GM12878 (cell line): Measurements from ENCODE around the gene VPS33B. TPM values are rescaled to one million over a fixed set of nuclear protein-coding genes. Genes with fewer than 3 reads are reported as not detected.

Source experiments
- CEBPZ ChIP-seq: fragments of 150-350 bp; IDR thresholded peaks from 2 replicates; pipeline ENCODE4 v1.6.1; 2016; ENCODE audit warnings: low read depth, low read length
- CHD4 ChIP-seq: fragments of 200-600 bp; sonication (generic); IDR thresholded peaks from 2 replicates; pipeline ENCODE4 v1.6.1; 2016; ENCODE audit warnings: mild to moderate bottlenecking
- E2F4 ChIP-seq: IDR thresholded peaks from 2 replicates; pipeline ENCODE4 v1.6.1; 2012; ENCODE audit warnings: low read depth, low read length, improper control_type of control experiment
- FOXM1 ChIP-seq: IDR thresholded peaks from 2 replicates; pipeline ENCODE4 v1.6.1; 2012; ENCODE audit warnings: low read depth, mild to moderate bottlenecking, inconsistent platforms, low read length, moderate library complexity
- GATAD2B ChIP-seq: fragments of 450-650 bp; conservative IDR thresholded peaks from 2 replicates; pipeline ENCODE4 v1.6.1; 2017; ENCODE audit warnings: low read depth, mild to moderate bottlenecking, moderate library complexity
- IKZF1 ChIP-seq: fragments of 450-650 bp; conservative IDR thresholded peaks from 2 replicates; pipeline ENCODE4 v1.6.1; 2017; ENCODE audit warnings: antibody characterized with exemption, mild to moderate bottlenecking
- IRF3 ChIP-seq: fragments of 450-650 bp; IDR thresholded peaks from 2 replicates; pipeline ENCODE4 v1.6.1; 2014; ENCODE audit warnings: mild to moderate bottlenecking
- JUNB ChIP-seq: IDR thresholded peaks from 2 replicates; pipeline ENCODE4 v1.6.1; 2016; ENCODE audit warnings: antibody characterized with exemption, mild to moderate bottlenecking
- MEF2B ChIP-seq: fragments of 450-650 bp; IDR thresholded peaks from 2 replicates; pipeline ENCODE4 v1.6.1; 2018; ENCODE audit warnings: mild to moderate bottlenecking, moderate library complexity; ENCODE audit not compliant: partially characterized antibody, poor library complexity, severe bottlenecking
- MTA3 ChIP-seq: IDR thresholded peaks from 2 replicates; pipeline ENCODE4 v1.6.1; 2012; ENCODE audit warnings: low read length, inconsistent platforms, borderline replicate concordance
- NKRF ChIP-seq: fragments of 450-650 bp; conservative IDR thresholded peaks from 2 replicates; pipeline ENCODE4 v1.6.1; 2017; ENCODE audit warnings: mild to moderate bottlenecking, moderate library complexity
- NRF1 ChIP-seq: conservative IDR thresholded peaks from 2 replicates; pipeline ENCODE4 v1.6.1; 2011; ENCODE audit warnings: mild to moderate bottlenecking, low read depth, low read length, improper control_type of control experiment
- REST ChIP-seq: IDR thresholded peaks from 2 replicates; pipeline ENCODE4 v1.6.1; 2012; ENCODE audit warnings: mild to moderate bottlenecking, low read depth, low read length
- ZBTB33 ChIP-seq: fragments of 450-650 bp; IDR thresholded peaks from 2 replicates; pipeline ENCODE4 v1.6.1; 2017; ENCODE audit warnings: mild to moderate bottlenecking
- polyA plus RNA-seq, 11 experiments: library from polyadenylated mRNA; depleted of rRNA in 4 of 11; unstranded in 6 of 11; stranded (reverse) in 5 of 11; fragments of >200 nt; fragmentation: Nextera tagmentation in 4 of 11; fragmentation: Illumina TruSeq in 1 of 11; extraction: Ambion mirVana in 4 of 11; extraction: Trizol in 1 of 11; gene quantifications; 1 replicate in 1 of 11; 2 replicates in 10 of 11; pipeline versions ENCODE4 v1.2.1 to v1.2.3, GENCODE V29; 2011 to 2016; ENCODE audit warnings: inconsistent platforms in 2 of 11, missing spikeins in 2 of 11, low read depth in 1 of 11
- total RNA-seq, 4 experiments: library from RNA; depleted of rRNA in 3 of 4; stranded (reverse); fragments of >200 nt in 3 of 4; fragmentation: Illumina TruSeq in 1 of 4; extraction: Trizol in 1 of 4; gene quantifications; 2 replicates each; pipeline versions ENCODE4 v1.2.1 to v1.2.3, GENCODE V29; 2013 to 2021

Gene VPS33B
- total and polyA plus RNA-seq, 10 of the 15 experiments (the other 5 are each of a cell fraction or from before 2014, with no cell fraction given), result 11.4 to 21.5 (median 15.2) TPM

- peak; percentile 52; the same call in 1 of the 2 replicates for TF ChIP-seq IRF3
- 0 out of 2 replicates have a peak, but pooled peaks have one; percentile 94 for TF ChIP-seq GATAD2B
- no peak for TF ChIP-seq CHD4
- no peak for TF ChIP-seq JUNB
- no peak for TF ChIP-seq CEBPZ
- peak; percentile 96 for TF ChIP-seq IKZF1
- TF ChIP-seq MEF2B, result peak; percentile 82
- no peak for TF ChIP-seq REST
- peak; percentile 38; the same call in 1 of the 2 replicates for TF ChIP-seq NRF1
- peak; percentile 89 for TF ChIP-seq FOXM1
- TF ChIP-seq NKRF, result peak; percentile 94
- no peak for TF ChIP-seq MTA3
- peak; percentile 97 for TF ChIP-seq E2F4
- no peak for TF ChIP-seq ZBTB33
Measured at GRCh38 chr15:90994417-90995311, 27.7 kb downstream of the VPS33B start, which contains the start of gene PRC1 (continued).
